Activated CD4-positive, alpha-beta T cell treated with anti-CD3 and anti-CD28 coated beads, Interleukin-2, amount 50 U/mL, for 24 hours (primary cell): Measurements from ENCODE around the gene RGS9.
A peak's percentile ranks its signal among the peaks of the same experiment; 100 is the strongest.
"Not testable (repeated sequence)": the region's sequence is repeated elsewhere in the genome, so short reads cannot be mapped to it uniquely, and the experiment has no call there.

ENCODE experiments used
- DNase-seq, 2 donors: peaks; one replicate each; pipeline ENCODE4 v3.0.0-alpha.2; 2020; ENCODE audit warnings: low read depth in 1 of 2, low spot score in 1 of 2

RGS9 gene

GRCh38 chr17:65137021-65137939 lies at the start of gene RGS9:
Gene RGS9 (plus strand): TSS chr17:65137370. CDS start chr17:65137541, 171 bp downstream.
- DNase-seq = peak; percentile 72 to 76

GRCh38 chr17:65088621-65089360 lies 48.4 kb upstream of the RGS9 start:
- no peak for DNase-seq

- no peak for DNase-seq
These were observed 44.9 kb upstream of the RGS9 start for GRCh38 chr17:65092262-65092661.

DNA sequence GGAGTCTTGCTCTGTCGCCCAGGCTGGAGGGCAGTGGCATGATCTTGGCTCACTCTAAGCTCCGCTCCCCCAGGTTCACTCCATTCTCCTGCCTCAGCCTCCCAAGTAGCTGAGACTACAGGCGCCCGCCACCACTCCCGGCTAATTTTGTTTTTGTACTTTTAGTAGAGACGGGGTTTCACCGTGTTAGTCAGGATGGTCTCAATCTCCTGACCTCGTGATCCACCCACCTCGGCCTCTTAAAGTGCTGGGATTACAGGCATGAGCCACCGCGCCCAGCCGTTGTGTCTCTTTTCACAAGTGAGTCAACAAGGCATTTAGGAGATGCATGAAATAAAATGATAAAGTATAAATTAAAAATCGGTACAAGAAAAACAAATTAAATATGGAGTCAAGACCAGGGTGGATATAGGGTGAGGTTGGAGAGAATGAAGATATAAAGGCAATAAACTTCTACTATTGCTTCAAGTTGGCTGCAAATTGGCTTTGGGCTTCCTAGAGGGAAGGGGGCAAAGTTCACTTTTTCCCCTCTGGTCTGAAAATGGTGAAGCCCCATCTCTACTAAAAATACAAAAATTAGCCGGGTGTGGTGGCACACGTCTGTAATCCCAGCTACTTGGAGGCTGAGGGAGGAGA lies 44.3 kb upstream of the RGS9 start:
- not testable (repeated sequence) for DNase-seq

DNA sequence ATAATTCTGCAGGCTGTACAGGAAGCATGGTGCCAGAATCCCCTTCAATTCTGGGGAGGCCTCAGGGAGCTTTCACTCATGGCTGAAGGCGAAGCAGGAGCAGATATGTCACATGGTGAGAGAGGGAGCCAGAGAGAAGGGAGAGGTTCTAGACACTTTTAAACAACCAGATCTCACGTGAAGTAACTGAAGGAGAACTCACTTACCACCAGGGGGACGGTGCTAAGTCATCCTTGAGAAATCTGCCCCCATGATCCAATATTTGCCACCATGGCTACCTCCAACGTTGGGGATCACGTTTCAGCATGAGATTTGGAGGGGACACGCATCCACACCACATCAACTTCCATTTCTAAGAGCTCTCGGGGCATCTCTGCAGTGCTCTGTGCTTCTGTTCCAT lies 43.2 kb upstream of the RGS9 start:
- DNase-seq = no peak

GRCh38 chr17:65095465-65095864 lies 41.7 kb upstream of the RGS9 start:
- no peak for DNase-seq

GRCh38 chr17:65096382-65096781 lies 40.8 kb upstream of the RGS9 start:
- DNase-seq = not testable (repeated sequence)

DNA sequence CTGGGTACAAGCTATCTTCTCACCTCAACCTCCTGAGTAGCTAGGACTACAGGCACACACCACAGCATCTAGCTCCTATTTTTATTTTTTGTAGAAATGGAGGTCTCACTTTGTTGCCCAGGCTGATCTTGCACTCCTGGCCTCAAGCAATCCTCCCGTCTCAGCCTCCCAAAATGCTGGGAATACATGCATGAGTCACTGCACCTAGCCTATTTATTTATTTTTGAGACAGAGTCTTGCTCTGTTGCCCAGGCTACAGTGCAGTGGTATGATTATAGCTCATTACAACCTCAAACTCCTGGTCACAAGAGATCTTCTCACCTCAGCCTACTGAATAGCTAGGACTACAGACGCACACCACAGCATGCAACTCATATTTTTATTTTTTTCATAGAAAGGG lies 40.1 kb upstream of the RGS9 start:
- no peak for DNase-seq

- DNase-seq = no peak
These were observed 37.7 kb upstream of the RGS9 start for GRCh38 chr17:65099475-65099874.

DNA sequence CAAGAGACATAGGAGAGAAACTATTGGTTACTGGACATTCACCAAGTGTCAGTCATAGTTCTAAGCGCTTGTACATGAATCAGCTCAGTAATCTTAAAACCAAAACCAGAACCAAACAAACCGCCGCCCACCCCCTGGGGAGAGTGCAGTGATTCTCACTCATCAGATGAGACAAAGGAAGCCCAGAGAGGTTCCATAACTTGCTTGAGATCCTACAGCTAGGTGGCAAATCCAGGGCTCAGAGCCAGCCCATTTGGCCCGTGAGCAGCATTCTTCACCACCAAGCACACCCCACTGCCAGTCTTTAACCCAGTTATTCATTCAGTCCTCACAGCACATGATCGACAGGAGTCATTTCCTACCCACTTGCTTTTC lies 37.2 kb upstream of the RGS9 start:
- DNase-seq = peak; percentile 68

DNA sequence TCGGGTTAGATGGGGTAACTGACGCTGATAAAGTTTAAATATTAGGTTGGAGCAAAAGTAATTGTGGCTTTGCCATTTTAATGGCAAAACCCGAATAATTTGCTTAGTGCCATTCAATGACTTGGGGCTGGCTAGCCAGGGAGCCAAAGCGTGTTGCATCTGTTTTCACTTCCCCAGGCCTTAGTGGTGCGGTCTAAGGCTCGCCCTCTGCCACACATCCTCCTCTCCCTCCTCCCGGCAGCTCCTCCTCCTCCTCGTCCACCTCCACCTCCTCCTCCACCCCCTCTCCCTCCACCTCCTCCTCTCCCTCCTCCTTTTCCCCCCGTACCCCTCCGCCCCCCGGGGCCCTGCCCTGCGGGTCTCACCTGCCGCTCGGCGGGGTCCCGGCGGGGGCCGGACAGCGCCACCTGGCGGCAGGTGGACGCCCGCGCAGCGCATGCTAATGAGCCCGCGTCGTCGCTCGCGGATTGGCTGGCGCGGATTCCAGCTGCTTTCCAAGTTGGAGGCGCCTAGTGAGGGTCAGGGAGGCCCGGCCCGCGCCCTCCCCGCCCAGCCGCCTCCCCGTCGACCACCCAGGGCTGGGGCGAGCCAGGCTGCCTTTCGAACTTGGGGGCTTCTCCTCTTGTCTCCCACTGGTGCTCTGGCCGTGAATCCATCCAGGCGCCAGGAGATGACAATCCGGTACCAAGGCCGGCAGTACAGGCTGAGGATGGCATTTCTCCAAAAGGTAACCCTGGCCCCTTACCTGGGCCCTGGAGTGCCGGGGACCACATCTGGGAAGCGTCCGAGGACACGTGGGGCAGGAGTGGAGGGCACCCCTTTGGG lies 36.6 kb upstream of the RGS9 start:
- peak; percentile 65 to 67 for DNase-seq

- DNase-seq = no peak
These were observed 35.8 kb upstream of the RGS9 start for GRCh38 chr17:65101371-65101770.

GRCh38 chr17:65102235-65102634 lies 34.9 kb upstream of the RGS9 start:
- DNase-seq = no peak

DNA sequence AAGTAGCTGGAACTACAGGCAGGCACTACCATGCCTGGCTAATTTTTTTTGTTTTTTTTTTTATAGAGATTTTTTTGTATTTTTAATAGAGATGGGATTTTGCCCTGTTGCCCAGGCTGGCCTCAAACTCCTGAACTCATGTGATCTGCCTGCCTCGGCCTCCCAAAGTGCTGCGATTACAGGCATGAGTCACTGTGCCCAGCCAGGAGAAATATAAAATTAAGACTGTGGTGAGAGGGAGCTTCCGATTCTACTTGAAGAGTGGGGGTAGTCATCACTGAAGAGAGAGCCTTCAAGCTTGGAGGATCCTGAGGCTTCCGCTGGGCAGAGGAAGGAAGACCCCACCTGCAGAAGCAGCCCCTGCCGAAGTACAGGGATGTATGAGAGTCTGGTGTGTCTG lies 34.4 kb upstream of the RGS9 start:
- DNase-seq = no peak

DNA sequence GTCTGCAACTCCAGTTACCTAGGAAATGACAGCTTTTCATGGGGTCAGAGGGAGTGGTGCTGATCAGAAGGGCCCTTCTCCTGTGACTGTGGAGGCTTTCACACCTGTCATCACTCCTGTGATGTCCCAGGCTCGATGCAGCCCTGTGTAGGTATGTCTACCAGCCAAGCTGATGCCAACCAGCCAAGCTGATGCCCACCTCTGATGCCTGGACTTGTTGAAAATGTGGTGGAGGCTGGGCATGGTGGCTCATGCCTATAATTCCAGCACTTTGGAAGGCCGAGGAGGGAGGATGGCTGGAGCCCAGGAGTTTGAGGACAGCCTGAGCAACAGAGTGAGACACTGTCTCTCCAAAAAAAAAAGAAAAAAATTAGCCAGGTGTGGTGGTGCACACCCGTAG lies 33.7 kb upstream of the RGS9 start:
- DNase-seq = no peak

DNA sequence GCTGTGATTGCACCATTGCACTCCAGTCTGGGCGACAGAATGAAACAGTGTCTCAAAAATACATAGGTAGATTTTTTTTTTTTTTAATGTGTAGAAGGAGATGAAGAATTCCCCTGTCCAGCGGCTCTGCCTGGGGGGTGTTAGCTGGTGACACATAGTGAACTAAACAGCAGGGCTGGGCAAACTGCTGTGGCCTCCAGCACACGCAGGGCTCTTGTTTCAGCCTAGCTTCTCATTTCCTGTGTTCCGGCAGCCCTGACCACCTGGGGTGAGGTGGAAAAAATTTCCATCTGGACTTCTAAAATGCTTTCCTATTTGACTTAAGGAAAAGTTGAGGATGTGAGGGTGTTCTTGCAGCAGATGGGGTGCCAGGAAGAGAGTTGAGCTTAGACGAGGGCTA lies 33.3 kb upstream of the RGS9 start:
- no peak for DNase-seq

DNA sequence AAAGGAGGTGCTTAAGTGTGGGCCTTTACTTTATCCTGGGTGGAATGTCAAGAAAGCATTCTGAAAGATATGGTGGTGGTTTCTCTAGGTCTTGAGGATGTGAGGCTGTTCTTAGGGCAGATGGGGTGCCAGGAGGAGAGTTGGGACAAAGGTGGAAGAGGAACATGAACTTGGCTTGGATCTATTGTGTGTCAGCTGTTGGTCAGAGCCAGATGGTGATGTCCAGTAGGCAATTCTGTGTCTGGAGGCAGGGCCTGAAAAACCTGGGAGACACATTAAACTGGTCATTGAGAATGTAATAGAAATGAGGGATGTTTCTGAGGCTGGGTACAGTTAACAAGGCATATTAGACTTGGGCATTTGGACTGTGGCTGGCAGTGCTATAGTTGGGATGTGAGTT lies 32.6 kb upstream of the RGS9 start:
- no peak for DNase-seq

DNA sequence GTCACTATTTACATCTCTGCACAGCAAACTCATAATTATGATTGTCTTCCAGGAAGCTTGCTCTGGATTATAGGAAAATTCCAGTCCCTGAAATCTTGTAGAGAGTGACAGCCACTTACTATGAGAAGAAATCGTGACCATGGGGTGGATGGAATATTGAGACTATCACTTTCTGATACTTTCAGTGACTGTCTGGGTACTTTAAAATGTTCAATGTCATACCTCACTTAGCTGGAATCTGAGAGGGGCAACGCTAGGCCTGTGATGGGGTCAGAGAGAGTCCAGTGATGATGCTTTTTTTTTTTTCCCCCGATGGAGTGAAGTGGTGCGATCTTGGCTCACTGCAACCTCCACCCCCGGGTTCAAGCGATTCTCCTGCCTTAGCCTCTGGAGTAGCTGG lies 32.2 kb upstream of the RGS9 start:
- no peak for DNase-seq

DNA sequence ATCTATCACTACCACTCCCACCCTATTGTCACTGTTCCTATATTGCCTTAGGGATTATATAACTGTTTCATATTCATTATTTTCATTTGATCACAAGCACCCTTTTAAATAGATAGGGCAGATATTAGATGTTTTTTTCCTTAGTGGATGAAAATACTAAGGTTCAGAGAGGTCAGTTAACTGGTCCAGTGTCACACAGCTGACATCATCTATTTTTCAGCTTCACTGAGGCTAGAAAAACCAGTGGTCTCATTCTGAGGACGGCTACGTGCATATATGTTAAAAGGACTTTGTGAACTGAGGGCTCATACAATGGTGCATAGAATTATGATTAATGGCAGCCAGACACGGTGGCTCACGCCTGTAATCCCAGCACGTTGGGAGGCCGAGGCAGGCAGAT lies 29.0 kb upstream of the RGS9 start:
- no peak for DNase-seq

GRCh38 chr17:65109543-65109942 lies 27.6 kb upstream of the RGS9 start:
- DNase-seq = no peak
